ENCODE measurements around the gene ZNF366. TPM values are rescaled to one million over a fixed set of nuclear protein-coding genes. Genes with fewer than 3 reads are reported as not detected.
A peak's percentile ranks its signal among the peaks of the same experiment; 100 is the strongest.
"Not testable (repeated sequence)": the region's sequence is repeated elsewhere in the genome, so short reads cannot be mapped to it uniquely, and the experiment has no call there.

The ZNF366 gene
- total and polyA plus RNA-seq, 2 experiments from 2014 or later, result not detected

DNA sequence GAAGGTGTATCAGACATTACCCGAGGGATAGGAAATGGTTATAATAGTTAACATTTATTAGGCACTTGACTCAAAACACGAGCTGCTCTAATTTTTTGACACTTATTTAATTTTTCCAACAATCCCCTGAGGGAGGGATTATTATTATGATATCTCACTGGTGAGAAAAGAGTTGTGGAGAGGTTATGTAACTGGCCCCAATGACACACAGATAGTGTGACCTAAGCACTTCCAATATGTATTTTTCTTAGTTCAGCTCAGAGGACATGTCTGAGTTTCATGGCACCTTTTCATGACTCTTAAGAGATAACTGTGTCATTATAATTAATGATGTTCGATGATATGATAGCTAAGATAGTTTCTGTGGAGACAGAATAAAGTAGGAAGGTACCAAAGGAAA, 100.1 kb downstream of the ZNF366 start:
- Histone ChIP-seq H3K4me2 (ENCODE audit: unreplicated experiment) (no peak overlapping the region), H3F3A (ENCODE audit: insufficient read depth) (peaks cover 24% of the 10 kb centered on the region), H3K9me2 (ENCODE audit: insufficient read depth) (no peaks in the 10 kb centered on the region), H3K4me3 (no peak overlapping the region), H3K4me1 (ENCODE audit: insufficient read depth) (peaks cover 47% of the 10 kb centered on the region), H2AFZ (no peak overlapping the region), H3K36me3 (ENCODE audit: low read depth) (no peaks in the 10 kb centered on the region), H3K79me2 (ENCODE audit: insufficient read depth) (no peaks in the 10 kb centered on the region), H3K27me3 (replicated peaks; ENCODE audit: insufficient read depth) (no peaks in the 10 kb centered on the region), H3K9me3 (ENCODE audit: low read depth) (no peaks in the 10 kb centered on the region), H4K20me1 (ENCODE audit: insufficient read depth) (no peaks in the 10 kb centered on the region), H3K27ac (no peak overlapping the region), H3K9ac (no peak overlapping the region)
- 93 to 94% methylated on average over 3 of the region's 3 CpGs for WGBS, 2 experiments (ENCODE audit: low coverage in 1 of 2, low lambda C conversion rate in 2 of 2, missing lambda C conversion rate in 2 of 2)
- DNase-seq, result no peak
- no peak for TF ChIP-seq EZH2 (IDR thresholded peaks at IDR 0.05; ENCODE audit: insufficient read depth, poor library complexity, severe bottlenecking)
- TF ChIP-seq EZH2phosphoT487 (IDR thresholded peaks at IDR 0.05; ENCODE audit: insufficient read depth, low read depth), result no peak
- in situ Hi-C loops (cut with MboI), result no loop called here

DNA sequence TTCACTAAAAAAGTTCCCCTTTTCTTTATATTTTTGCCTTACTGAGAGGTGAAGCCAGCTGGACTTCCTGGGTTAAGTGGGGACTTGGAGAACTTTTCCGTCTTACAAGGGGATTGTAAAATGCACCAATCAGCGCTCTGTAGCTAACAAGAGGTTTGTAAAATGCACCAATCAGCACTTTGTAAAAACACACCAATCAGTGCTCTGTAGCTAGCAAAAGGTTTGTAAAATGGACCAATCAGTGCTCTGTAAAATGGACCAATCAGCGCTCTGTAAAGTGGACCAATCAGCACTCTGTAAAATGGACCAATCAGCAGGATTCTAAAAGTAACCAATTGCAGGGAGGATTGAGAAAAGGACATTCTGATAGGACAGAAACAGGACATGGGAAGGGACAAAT, 102.4 kb downstream of the ZNF366 start:
- Histone ChIP-seq H3F3A (ENCODE audit: insufficient read depth) (peaks cover 14% of the 10 kb centered on the region), H3K4me1 (ENCODE audit: insufficient read depth) (peaks cover 29% of the 10 kb centered on the region)
- in situ Hi-C loops (cut with MboI); H3K27me3 ChIP-seq (replicated peaks; ENCODE audit: insufficient read depth); H3K36me3 ChIP-seq (ENCODE audit: low read depth); H4K20me1 ChIP-seq (ENCODE audit: insufficient read depth); H3K27ac ChIP-seq; H3K79me2 ChIP-seq (ENCODE audit: insufficient read depth); H3K9me2 ChIP-seq (ENCODE audit: insufficient read depth); H3K9ac ChIP-seq; H3K4me2 ChIP-seq (ENCODE audit: unreplicated experiment); H3K9me3 ChIP-seq (ENCODE audit: low read depth); H3K4me3 ChIP-seq; DNase-seq; H2AFZ ChIP-seq: not testable (repeated sequence)
- WGBS, 2 experiments (ENCODE audit: low coverage in 1 of 2, low lambda C conversion rate in 2 of 2, missing lambda C conversion rate in 2 of 2), result 93 to 96% methylated on average over 3 of the region's 3 CpGs

DNA sequence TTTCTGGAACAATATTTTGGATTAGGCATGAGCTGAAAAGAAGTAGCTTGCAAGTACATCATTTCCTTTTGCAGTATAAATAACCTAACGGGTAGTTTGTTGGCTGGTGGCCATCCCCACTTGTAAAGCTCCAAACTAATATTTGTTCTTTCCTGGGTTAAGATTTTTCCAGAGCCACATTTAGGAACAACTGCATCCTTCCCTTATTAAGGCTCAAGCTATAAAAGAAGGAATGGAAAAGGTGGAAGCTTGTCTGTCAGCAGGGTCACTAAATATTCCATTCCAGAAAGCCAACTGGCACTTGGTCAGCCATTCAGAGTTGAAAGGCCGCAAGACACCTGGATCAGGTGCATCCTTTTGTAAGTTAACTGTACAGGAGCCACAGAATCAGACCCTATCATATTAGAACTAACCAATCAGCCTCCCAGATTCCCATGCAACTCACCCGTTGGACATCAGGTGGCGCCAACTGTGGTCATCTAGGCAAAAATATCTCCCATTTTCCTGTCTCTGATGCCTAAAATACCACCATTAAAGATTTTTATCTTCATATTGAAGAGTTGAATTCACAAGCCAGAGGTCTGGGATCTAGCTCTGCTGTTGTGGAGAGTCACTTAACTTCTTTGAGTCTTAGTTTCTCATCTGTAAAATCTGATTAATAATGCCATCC, 104.1 kb downstream of the ZNF366 start:
- peak overlapping the region; percentile 10 for H3K4me2 ChIP-seq (ENCODE audit: unreplicated experiment)
- DNase-seq, result peak; percentile 27
- peak overlapping the region; percentile 48; the same call in 1 of the 2 replicates for H3K27ac ChIP-seq
- H3K4me1 ChIP-seq (ENCODE audit: insufficient read depth), result peaks cover 17% of the 10 kb centered on the region
- no peaks in the 10 kb centered on the region for H3K79me2 ChIP-seq (ENCODE audit: insufficient read depth)
- H3K36me3 ChIP-seq (ENCODE audit: low read depth), result no peaks in the 10 kb centered on the region
- in situ Hi-C loops (cut with MboI), result no loop called here
- H3F3A ChIP-seq (ENCODE audit: insufficient read depth), result peaks cover 14% of the 10 kb centered on the region
- no peaks in the 10 kb centered on the region for H3K9me2 ChIP-seq (ENCODE audit: insufficient read depth)
- TF ChIP-seq EZH2phosphoT487 (IDR thresholded peaks at IDR 0.05; ENCODE audit: insufficient read depth, low read depth), result no peak
- TF ChIP-seq EZH2 (IDR thresholded peaks at IDR 0.05; ENCODE audit: insufficient read depth, poor library complexity, severe bottlenecking), result no peak
- H2AFZ ChIP-seq, result no peak overlapping the region; the same call in 1 of the 2 replicates
- no peak overlapping the region for H3K4me3 ChIP-seq
- no peaks in the 10 kb centered on the region for H4K20me1 ChIP-seq (ENCODE audit: insufficient read depth)
- H3K9me3 ChIP-seq (ENCODE audit: low read depth), result no peaks in the 10 kb centered on the region
- H3K27me3 ChIP-seq (replicated peaks; ENCODE audit: insufficient read depth), result no peaks in the 10 kb centered on the region
- WGBS, 2 experiments (ENCODE audit: low coverage in 1 of 2, low lambda C conversion rate in 2 of 2, missing lambda C conversion rate in 2 of 2), result 58 to 60% methylated on average over 4 of the region's 4 CpGs
- H3K9ac ChIP-seq, result no peak overlapping the region

DNA sequence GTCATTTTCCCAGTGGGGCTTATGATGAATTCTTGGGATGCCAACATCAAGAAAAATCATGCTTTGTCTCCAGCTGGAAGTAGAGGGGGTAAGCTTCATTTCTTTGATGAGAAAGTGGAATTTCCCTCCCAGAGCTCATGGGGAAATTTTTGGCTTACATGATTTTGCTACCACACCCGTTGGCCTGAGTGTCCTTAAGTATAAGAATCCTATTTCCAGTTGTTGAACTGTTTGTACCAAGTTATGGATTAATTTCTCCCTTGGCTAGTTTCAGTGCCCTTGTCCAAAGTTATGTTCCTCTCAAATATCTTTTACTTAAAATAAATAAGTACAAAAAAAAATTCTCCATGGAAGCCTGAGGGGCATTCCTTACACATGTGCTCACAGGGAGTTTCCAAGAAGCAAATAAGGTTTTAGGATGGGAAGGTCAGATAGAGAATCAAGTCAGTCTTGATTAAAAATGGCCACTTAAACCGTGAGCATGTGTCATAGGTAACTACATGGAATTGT, 104.8 kb downstream of the ZNF366 start:
- peak overlapping the region; percentile 48 for H3K27ac ChIP-seq
- no peaks in the 10 kb centered on the region for H3K27me3 ChIP-seq (replicated peaks; ENCODE audit: insufficient read depth)
- H4K20me1 ChIP-seq (ENCODE audit: insufficient read depth), result no peaks in the 10 kb centered on the region
- no peak overlapping the region for H3K9ac ChIP-seq
- H3F3A ChIP-seq (ENCODE audit: insufficient read depth), result peaks cover 14% of the 10 kb centered on the region
- no peaks in the 10 kb centered on the region for H3K9me3 ChIP-seq (ENCODE audit: low read depth)
- DNase-seq, result peak; percentile 64
- in situ Hi-C loops (cut with MboI), result no loop called here
- H2AFZ ChIP-seq, result peak overlapping the region; percentile 3; the same call in 1 of the 2 replicates
- no peaks in the 10 kb centered on the region for H3K36me3 ChIP-seq (ENCODE audit: low read depth)
- 3 to 4% methylated on average over 2 of the region's 2 CpGs for WGBS, 2 experiments (ENCODE audit: low coverage in 1 of 2, low lambda C conversion rate in 2 of 2, missing lambda C conversion rate in 2 of 2)
- TF ChIP-seq EZH2 (IDR thresholded peaks at IDR 0.05; ENCODE audit: insufficient read depth, poor library complexity, severe bottlenecking) (no peak), EZH2phosphoT487 (IDR thresholded peaks at IDR 0.05; ENCODE audit: insufficient read depth, low read depth) (no peak)
- H3K4me1 ChIP-seq (ENCODE audit: insufficient read depth), result peaks cover 17% of the 10 kb centered on the region
- H3K79me2 ChIP-seq (ENCODE audit: insufficient read depth), result no peaks in the 10 kb centered on the region
- H3K4me3 ChIP-seq, result no peak overlapping the region
- H3K4me2 ChIP-seq (ENCODE audit: unreplicated experiment), result peak overlapping the region; percentile 10
- H3K9me2 ChIP-seq (ENCODE audit: insufficient read depth), result no peaks in the 10 kb centered on the region
